Loucy (cell line): ENCODE results near the gene IGFBP4.

Source experiments
- H2AFZ ChIP-seq: fragments of 200-600 bp; sonication (generic); 2 replicates; pipeline ENCODE4 v1.6.0; 2016; ENCODE audit warnings: antibody characterized with exemption, mild to moderate bottlenecking, low read length, moderate library complexity
- H3F3A ChIP-seq: fragments of 200-600 bp; 2 replicates; pipeline ENCODE4 v1.6.0; 2016; ENCODE audit warnings: antibody characterized with exemption, low read depth, mild to moderate bottlenecking
- H3K27me3 ChIP-seq: fragments of 200-600 bp; sonication (generic); 2 replicates; pipeline ENCODE4 v1.6.1; 2014; ENCODE audit warnings: low read length, mild to moderate bottlenecking; ENCODE audit not compliant: insufficient read depth, poor library complexity, severe bottlenecking
- H3K36me3 ChIP-seq: fragments of 200-600 bp; sonication (generic); 2 replicates; pipeline ENCODE4 v1.6.1; 2016; ENCODE audit warnings: low read length; ENCODE audit not compliant: insufficient read depth
- H3K4me1 ChIP-seq: fragments of 200-600 bp; sonication (generic); 2 replicates; pipeline ENCODE4 v1.5.1; 2014; ENCODE audit warnings: low read length, mild to moderate bottlenecking; ENCODE audit not compliant: insufficient read depth, poor library complexity, severe bottlenecking
- H3K4me2 ChIP-seq: fragments of 200-600 bp; sonication (generic); 2 replicates; pipeline ENCODE4 v1.6.0; 2014; ENCODE audit warnings: antibody characterized with exemption, low read length, low read depth, mild to moderate bottlenecking; ENCODE audit not compliant: poor library complexity, severe bottlenecking
- H3K4me3 ChIP-seq: fragments of 200-600 bp; sonication (generic); 2 replicates; pipeline ENCODE4 v1.5.1; 2014; ENCODE audit warnings: low read length, mild to moderate bottlenecking, mixed read lengths; ENCODE audit not compliant: poor library complexity, severe bottlenecking
- H3K79me2 ChIP-seq: fragments of 200-600 bp; sonication (generic); 2 replicates; pipeline ENCODE4 v1.6.1; 2014; ENCODE audit warnings: low read length; ENCODE audit not compliant: insufficient read depth
- H3K9ac ChIP-seq: fragments of 200-600 bp; sonication (generic); 2 replicates; pipeline ENCODE4 v1.6.0; 2014; ENCODE audit warnings: mild to moderate bottlenecking, low read depth, low read length, moderate library complexity; ENCODE audit not compliant: poor library complexity, severe bottlenecking
- H3K9me2 ChIP-seq: fragments of 200-600 bp; sonication (generic); replicated peaks from 2 replicates; pipeline ENCODE4 v1.6.1; 2016; ENCODE audit warnings: low read depth, low read length, mixed read lengths
- H3K9me3 ChIP-seq: fragments of 200-600 bp; sonication (generic); 2 replicates; pipeline ENCODE4 v1.6.1; 2014; ENCODE audit warnings: mild to moderate bottlenecking, antibody characterized with exemption, low read length, low read depth; ENCODE audit not compliant: insufficient read depth
- H4K20me1 ChIP-seq: fragments of 200-600 bp; sonication (generic); 2 replicates; pipeline ENCODE4 v1.6.0; 2014; ENCODE audit warnings: antibody characterized with exemption, low read length, mild to moderate bottlenecking; ENCODE audit not compliant: insufficient read depth, poor library complexity, severe bottlenecking
- CTCF ChIP-seq: fragments of 200-600 bp; sonication (generic); conservative IDR thresholded peaks from 2 replicates; pipeline ENCODE4 v1.5.1; 2014; ENCODE audit warnings: mild to moderate bottlenecking, antibody characterized with exemption, low read length
- EZH2phosphoT487 ChIP-seq: fragments of 200-600 bp; IDR thresholded peaks from 2 replicates; pipeline ENCODE4 v1.6.1; 2018; ENCODE audit warnings: antibody characterized with exemption, mild to moderate bottlenecking, moderate library complexity, borderline replicate concordance

Gene IGFBP4

GRCh38 chr17:40418428-40418706, 24.9 kb upstream of the IGFBP4 start:
- Histone ChIP-seq H3K79me2 (peaks cover 44% of the 10 kb centered on the region), H3K4me3 (peak overlapping the region; percentile 95), H3F3A (no peaks in the 10 kb centered on the region), H2AFZ (peak overlapping the region; percentile 78), H3K9me2 (no peaks in the 10 kb centered on the region), H3K4me2 (peak overlapping the region; percentile 71), H3K9me3 (no peaks in the 10 kb centered on the region), H3K36me3 (peaks cover 16% of the 10 kb centered on the region; the same call in 1 of the 2 replicates), H3K9ac (peak overlapping the region; percentile 99), H4K20me1 (peaks cover 33% of the 10 kb centered on the region), H3K27me3 (no peaks in the 10 kb centered on the region), H3K4me1 (peaks cover 37% of the 10 kb centered on the region)
- TF ChIP-seq CTCF = no peak
- TF ChIP-seq EZH2phosphoT487 = no peak

DNA sequence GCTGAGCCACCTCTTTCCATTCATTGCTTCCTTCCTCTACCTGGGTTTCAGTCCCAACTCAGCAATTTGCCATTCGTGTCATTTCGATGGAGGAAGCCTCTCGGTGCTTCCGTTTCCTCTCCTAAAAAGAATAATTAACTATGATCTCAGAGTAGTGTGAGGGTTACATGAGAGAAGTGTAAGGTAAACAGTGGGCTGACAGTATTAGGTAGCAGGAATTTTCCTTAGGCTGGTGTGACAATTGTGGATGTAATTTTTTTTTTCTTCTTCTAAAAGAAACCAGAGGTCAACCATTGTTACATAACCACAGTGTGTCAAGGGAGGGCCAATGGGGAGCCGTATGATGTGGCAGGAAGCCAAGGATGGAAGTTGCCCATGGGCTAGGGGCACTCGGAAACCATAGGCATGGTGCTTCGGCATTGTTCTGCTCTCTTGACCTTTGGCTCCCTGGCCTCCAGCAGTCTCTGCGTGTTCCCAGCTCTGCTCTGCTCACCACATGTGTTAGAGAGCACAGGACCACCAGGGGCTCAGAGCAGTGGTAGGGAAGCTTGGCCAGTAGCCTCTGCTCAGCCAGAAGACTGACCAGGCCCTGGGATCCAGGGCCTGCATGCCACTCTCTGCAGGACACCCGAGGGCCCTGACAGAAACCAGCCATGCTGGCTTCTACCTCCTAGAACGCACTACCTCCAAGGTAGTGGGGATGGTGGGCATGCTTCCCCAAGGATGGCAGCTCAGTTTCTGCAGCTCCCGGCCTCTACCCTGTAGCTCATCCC, 23.5 kb upstream of the IGFBP4 start:
- Histone ChIP-seq H3K4me3 (no peak overlapping the region), H3K79me2 (peaks cover 30% of the 10 kb centered on the region), H3K4me1 (peaks cover 25% of the 10 kb centered on the region), H3K9me2 (no peaks in the 10 kb centered on the region), H4K20me1 (peaks cover 22% of the 10 kb centered on the region), H3K36me3 (0 out of 2 replicates have a peak, but pooled peaks cover 6% of the 10 kb centered on the region), H3K27me3 (no peaks in the 10 kb centered on the region), H3F3A (no peaks in the 10 kb centered on the region), H3K9ac (no peak overlapping the region), H3K9me3 (no peaks in the 10 kb centered on the region), H2AFZ (no peak overlapping the region), H3K4me2 (no peak overlapping the region)
- no peak for TF ChIP-seq CTCF
- no peak for TF ChIP-seq EZH2phosphoT487

- Histone ChIP-seq H3K4me2 (no peak overlapping the region), H3K27me3 (no peaks in the 10 kb centered on the region), H3K9me2 (no peaks in the 10 kb centered on the region), H3K9ac (no peak overlapping the region), H3F3A (peaks cover 5% of the 10 kb centered on the region; the same call in 1 of the 2 replicates), H2AFZ (no peak overlapping the region), H3K4me3 (no peak overlapping the region), H4K20me1 (no peaks in the 10 kb centered on the region), H3K36me3 (no peaks in the 10 kb centered on the region), H3K4me1 (peaks cover 34% of the 10 kb centered on the region), H3K9me3 (no peaks in the 10 kb centered on the region), H3K79me2 (no peaks in the 10 kb centered on the region)
- TF ChIP-seq EZH2phosphoT487 (no peak), CTCF (0 out of 2 replicates have a peak, but pooled peaks have one; percentile 28)
These were observed 20.1 kb upstream of the IGFBP4 start for GRCh38 chr17:40422990-40423633.
